Neuron (in vitro differentiated cells): ENCODE data around the gene UBAP2.

ENCODE experiments used
- H2AFZ ChIP-seq: one replicate; pipeline ENCODE4 v1.6.1; 2013; ENCODE audit warnings: low read depth, mild to moderate bottlenecking, inconsistent platforms, low read length, moderate library complexity
- H3K27me3 ChIP-seq: one replicate; pipeline ENCODE4 v1.6.1; 2013; ENCODE audit warnings: low read length; ENCODE audit not compliant: insufficient read depth
- H3K36me3 ChIP-seq: one replicate; pipeline ENCODE4 v1.6.1; 2013; ENCODE audit warnings: low read length; ENCODE audit not compliant: insufficient read depth
- H3K4me1 ChIP-seq: one replicate; pipeline ENCODE4 v1.6.1; 2013; ENCODE audit warnings: low read length; ENCODE audit not compliant: insufficient read depth
- H3K4me3 ChIP-seq: 2 replicates; pipeline ENCODE4 v1.5.1; 2013; ENCODE audit warnings: mild to moderate bottlenecking, low read length, moderate library complexity
- H3K9me3 ChIP-seq: one replicate; pipeline ENCODE4 v1.6.1; 2013; ENCODE audit warnings: low read length

UBAP2 gene

GRCh38 chr9:33884856-33885701 lies 163.6 kb downstream of the UBAP2 start:
- no peak overlapping the region for H2AFZ ChIP-seq
- no peaks in the 10 kb centered on the region for H3K27me3 ChIP-seq
- H3K4me3 ChIP-seq, result no peak overlapping the region
- H3K4me1 ChIP-seq, result no peaks in the 10 kb centered on the region
- H3K9me3 ChIP-seq, result no peaks in the 10 kb centered on the region
- H3K36me3 ChIP-seq, result peaks cover 15% of the 10 kb centered on the region

- no peaks in the 10 kb centered on the region for H3K27me3 ChIP-seq
- H2AFZ ChIP-seq, result no peak overlapping the region
- H3K36me3 ChIP-seq, result no peaks in the 10 kb centered on the region
- H3K4me1 ChIP-seq, result no peaks in the 10 kb centered on the region
- H3K9me3 ChIP-seq, result no peaks in the 10 kb centered on the region
- H3K4me3 ChIP-seq, result no peak overlapping the region
Observed at GRCh38 chr9:33881635-33882034, 167.1 kb downstream of the UBAP2 start.

GRCh38 chr9:33880211-33881089 lies 168.2 kb downstream of the UBAP2 start:
- no peak overlapping the region for H2AFZ ChIP-seq
- H3K9me3 ChIP-seq, result no peaks in the 10 kb centered on the region
- no peaks in the 10 kb centered on the region for H3K27me3 ChIP-seq
- H3K4me3 ChIP-seq, result no peak overlapping the region
- no peaks in the 10 kb centered on the region for H3K4me1 ChIP-seq
- H3K36me3 ChIP-seq, result no peaks in the 10 kb centered on the region

- no peak overlapping the region for H3K4me3 ChIP-seq
- H2AFZ ChIP-seq, result no peak overlapping the region
- no peaks in the 10 kb centered on the region for H3K27me3 ChIP-seq
- no peaks in the 10 kb centered on the region for H3K4me1 ChIP-seq
- no peaks in the 10 kb centered on the region for H3K36me3 ChIP-seq
- H3K9me3 ChIP-seq, result no peaks in the 10 kb centered on the region
Observed at GRCh38 chr9:33878691-33879366, 169.9 kb downstream of the UBAP2 start.

- Histone ChIP-seq H3K9me3 (no peaks in the 10 kb centered on the region), H3K4me1 (no peaks in the 10 kb centered on the region), H3K36me3 (no peaks in the 10 kb centered on the region), H2AFZ (no peak overlapping the region), H3K27me3 (no peaks in the 10 kb centered on the region), H3K4me3 (no peak overlapping the region)
Observed at GRCh38 chr9:33877727-33878489, 170.8 kb downstream of the UBAP2 start.
